CD8-positive, alpha-beta memory T cell (primary cell): ENCODE data around the gene IGFN1. TPM values are rescaled to one million over a fixed set of nuclear protein-coding genes. Genes with fewer than 3 reads are reported as not detected.

Experiments used
- CTCF ChIA-PET: fragments of 350-600 bp; sonication (Branson Sonifier 250); formaldehyde crosslinking; loops from one replicate; lab custom pipeline; 2021; ENCODE audit warnings: antibody characterized with exemption; lab: Charles Lee
- POLR2A ChIA-PET: fragments of 350-600 bp; sonication (Branson Sonifier 250); formaldehyde crosslinking; loops from one replicate; lab custom pipeline; 2021; ENCODE audit warnings: antibody characterized with exemption; lab: Charles Lee
- DNase-seq, 5 donors: peaks; one replicate each; pipeline versions ENCODE4 v3.0.0 to v3.0.0-alpha.2; 2020 to 2022; ENCODE audit warnings: mixed read lengths in 1 of 5
- H3K27ac ChIP-seq: one replicate; pipeline ENCODE4 v1.7.0; 2013; ENCODE audit warnings: low read depth, mild to moderate bottlenecking, low read length, moderate library complexity
- H3K27me3 ChIP-seq: 2 replicates; pipeline ENCODE4 v1.7.0; 2013; ENCODE audit warnings: low read length, mild to moderate bottlenecking; ENCODE audit not compliant: insufficient read depth, poor library complexity, severe bottlenecking
- H3K36me3 ChIP-seq: 2 replicates; pipeline ENCODE4 v1.7.0; 2013; ENCODE audit warnings: mild to moderate bottlenecking, low read length, moderate library complexity; ENCODE audit not compliant: insufficient read depth
- H3K4me1 ChIP-seq: 2 replicates; pipeline ENCODE4 v1.7.0; 2013; ENCODE audit warnings: mild to moderate bottlenecking, low read length, moderate library complexity; ENCODE audit not compliant: insufficient read depth
- H3K4me3 ChIP-seq: 2 replicates; pipeline ENCODE4 v1.7.0; 2013; ENCODE audit warnings: mild to moderate bottlenecking, low read length
- H3K9me3 ChIP-seq: 2 replicates; pipeline ENCODE4 v1.7.0; 2013; ENCODE audit warnings: mild to moderate bottlenecking, low read length
- H3K27ac Mint-ChIP-seq, 8 donors: one replicate each; pipeline ENCODE4 v1.8.0; 2020 to 2021; ENCODE audit warnings: mixed read lengths in 8 of 8, mild to moderate bottlenecking in 6 of 8, inconsistent platforms in 3 of 8, moderate library complexity in 3 of 8
- H3K27me3 Mint-ChIP-seq, 2 donors: one replicate each; pipeline ENCODE4 v1.8.0; 2020 to 2021; ENCODE audit warnings: mixed read lengths in 2 of 2, mild to moderate bottlenecking in 1 of 2, moderate library complexity in 1 of 2
- H3K36me3 Mint-ChIP-seq, 3 donors: one replicate each; pipeline ENCODE4 v1.8.0; 2020 to 2021; ENCODE audit warnings: mixed read lengths in 3 of 3, inconsistent platforms in 1 of 3, mild to moderate bottlenecking in 1 of 3
- H3K4me1 Mint-ChIP-seq, 3 donors: one replicate each; pipeline ENCODE4 v1.8.0; 2020 to 2021; ENCODE audit warnings: mixed read lengths in 3 of 3, inconsistent platforms in 1 of 3, mild to moderate bottlenecking in 1 of 3
- H3K4me3 Mint-ChIP-seq, 7 donors: one replicate each; pipeline ENCODE4 v1.8.0; 2020 to 2021; ENCODE audit warnings: mixed read lengths in 7 of 7, mild to moderate bottlenecking in 6 of 7, moderate library complexity in 4 of 7, inconsistent platforms in 2 of 7
- H3K9me3 Mint-ChIP-seq, 5 donors: one replicate each; pipeline ENCODE4 v1.8.0; 2020 to 2022; ENCODE audit warnings: mixed read lengths in 5 of 5, mild to moderate bottlenecking in 3 of 5, moderate library complexity in 2 of 5, inconsistent platforms in 1 of 5
- polyA plus RNA-seq: library from polyadenylated mRNA; unstranded; fragments of 300-500 nt; fragmentation: Illumina TruSeq; gene quantifications from one replicate; pipeline ENCODE4 v1.2.3, GENCODE V29; 2021
- total RNA-seq, 2 experiments: library from RNA; stranded (reverse); gene quantifications; one replicate each; pipeline ENCODE4 v1.2.3, GENCODE V29; 2021

IGFN1 gene
- total and polyA plus RNA-seq, 3 experiments from 2014 or later = not detected

- CTCF ChIA-PET = no interaction called here
- POLR2A ChIA-PET = no interaction called here
- Mint-ChIP-seq H3K4me3 (no peak overlapping the region), H3K9me3 (no peaks in the 10 kb centered on the region), H3K27me3 (peaks cover 29 to 55% of the 10 kb centered on the region in 2 donors), H3K4me1 (no peaks in the 10 kb centered on the region), H3K27ac (no peak overlapping the region), H3K36me3 (no peaks in the 10 kb centered on the region)
- Histone ChIP-seq H3K4me3 (no peak overlapping the region), H3K4me1 (no peaks in the 10 kb centered on the region), H3K9me3 (no peaks in the 10 kb centered on the region), H3K27me3 (peaks cover 4% of the 10 kb centered on the region), H3K27ac (no peak overlapping the region), H3K36me3 (no peaks in the 10 kb centered on the region)
- no peak for DNase-seq
These were observed 75.1 kb downstream of the IGFN1 start for GRCh38 chr1:201265756-201266155.

- Histone ChIP-seq H3K27me3 (peaks cover 4% of the 10 kb centered on the region), H3K4me1 (no peaks in the 10 kb centered on the region), H3K27ac (no peak overlapping the region), H3K4me3 (no peak overlapping the region), H3K9me3 (no peaks in the 10 kb centered on the region), H3K36me3 (no peaks in the 10 kb centered on the region)
- Mint-ChIP-seq H3K9me3 (no peaks in the 10 kb centered on the region), H3K27me3 (peaks cover 29 to 50% of the 10 kb centered on the region in 2 donors), H3K4me1 (no peaks in the 10 kb centered on the region), H3K36me3 (no peaks in the 10 kb centered on the region), H3K27ac (no peak overlapping the region), H3K4me3 (no peak overlapping the region)
- CTCF ChIA-PET = no interaction called here
- no peak for DNase-seq
- POLR2A ChIA-PET = no interaction called here
These were observed 75.7 kb downstream of the IGFN1 start for GRCh38 chr1:201266276-201266675.

GRCh38 chr1:201266774-201267173, 76.2 kb downstream of the IGFN1 start:
- H3K4me3 ChIP-seq = no peak overlapping the region
- peaks cover 26 to 48% of the 10 kb centered on the region in 2 donors for H3K27me3 Mint-ChIP-seq
- no peaks in the 10 kb centered on the region for H3K36me3 Mint-ChIP-seq
- no peaks in the 10 kb centered on the region for H3K4me1 ChIP-seq
- no peaks in the 10 kb centered on the region for H3K4me1 Mint-ChIP-seq
- ChIA-PET POLR2A (no interaction called here), CTCF (no interaction called here)
- H3K9me3 Mint-ChIP-seq = no peaks in the 10 kb centered on the region
- no peak overlapping the region for H3K27ac ChIP-seq
- no peaks in the 10 kb centered on the region for H3K36me3 ChIP-seq
- peaks cover 4% of the 10 kb centered on the region for H3K27me3 ChIP-seq
- no peak overlapping the region for H3K27ac Mint-ChIP-seq
- no peak overlapping the region for H3K4me3 Mint-ChIP-seq
- no peak for DNase-seq
- no peaks in the 10 kb centered on the region for H3K9me3 ChIP-seq

GRCh38 chr1:201267481-201268229, 77.0 kb downstream of the IGFN1 start:
- Histone ChIP-seq H3K27me3 (peaks cover 4% of the 10 kb centered on the region), H3K27ac (no peak overlapping the region), H3K4me1 (no peaks in the 10 kb centered on the region), H3K9me3 (no peaks in the 10 kb centered on the region), H3K4me3 (no peak overlapping the region), H3K36me3 (no peaks in the 10 kb centered on the region)
- no peaks in the 10 kb centered on the region for H3K4me1 Mint-ChIP-seq
- peaks cover 22 to 44% of the 10 kb centered on the region in 2 donors for H3K27me3 Mint-ChIP-seq
- ChIA-PET POLR2A (no interaction called here), CTCF (no interaction called here)
- no peaks in the 10 kb centered on the region for H3K9me3 Mint-ChIP-seq
- no peak overlapping the region for H3K27ac Mint-ChIP-seq
- DNase-seq = no peak
- H3K36me3 Mint-ChIP-seq = no peaks in the 10 kb centered on the region
- no peak overlapping the region for H3K4me3 Mint-ChIP-seq

- POLR2A ChIA-PET = no interaction called here
- no peak for DNase-seq
- H3K4me3 Mint-ChIP-seq = no peak overlapping the region
These were observed 78.1 kb downstream of the IGFN1 start for GRCh38 chr1:201268604-201269151.

GRCh38 chr1:201269281-201269680, 78.7 kb downstream of the IGFN1 start:
- CTCF ChIA-PET = no interaction called here
- H3K27ac ChIP-seq = no peak overlapping the region

More at GRCh38 chr1:201268604-201269151, 78.1 kb downstream of the IGFN1 start:
- Histone ChIP-seq H3K4me3 (no peak overlapping the region), H3K9me3 (no peaks in the 10 kb centered on the region), H3K36me3 (no peaks in the 10 kb centered on the region), H3K4me1 (no peaks in the 10 kb centered on the region), H3K27me3 (peaks cover 4% of the 10 kb centered on the region), H3K27ac (no peak overlapping the region)
- H3K27ac Mint-ChIP-seq = no peak overlapping the region
- H3K27me3 Mint-ChIP-seq = peaks cover 18 to 40% of the 10 kb centered on the region in 2 donors
- H3K4me1 Mint-ChIP-seq = no peaks in the 10 kb centered on the region
- H3K9me3 Mint-ChIP-seq = no peaks in the 10 kb centered on the region
- CTCF ChIA-PET = no interaction called here
- H3K36me3 Mint-ChIP-seq = no peaks in the 10 kb centered on the region

GRCh38 chr1:201269900-201270410, 79.3 kb downstream of the IGFN1 start:
- no peaks in the 10 kb centered on the region for H3K4me1 ChIP-seq
- no peak overlapping the region for H3K4me3 Mint-ChIP-seq
- H3K9me3 Mint-ChIP-seq = no peaks in the 10 kb centered on the region
- ChIA-PET CTCF (no interaction called here), POLR2A (no interaction called here)
- no peaks in the 10 kb centered on the region for H3K36me3 ChIP-seq
- H3K4me3 ChIP-seq = no peak overlapping the region
- no peaks in the 10 kb centered on the region for H3K4me1 Mint-ChIP-seq
- no peaks in the 10 kb centered on the region for H3K36me3 Mint-ChIP-seq
- H3K27me3 ChIP-seq = peaks cover 4% of the 10 kb centered on the region
- no peak overlapping the region for H3K27ac Mint-ChIP-seq
- no peak for DNase-seq
- H3K27me3 Mint-ChIP-seq = peaks cover 16 to 36% of the 10 kb centered on the region in 2 donors
- H3K27ac ChIP-seq = no peak overlapping the region
- no peaks in the 10 kb centered on the region for H3K9me3 ChIP-seq

More at GRCh38 chr1:201269281-201269680, 78.7 kb downstream of the IGFN1 start:
- POLR2A ChIA-PET = no interaction called here
- Mint-ChIP-seq H3K36me3 (no peaks in the 10 kb centered on the region), H3K4me3 (no peak overlapping the region), H3K27ac (no peak overlapping the region), H3K27me3 (peaks cover 16 to 38% of the 10 kb centered on the region in 2 donors), H3K9me3 (no peaks in the 10 kb centered on the region), H3K4me1 (no peaks in the 10 kb centered on the region)
- H3K4me1 ChIP-seq = no peaks in the 10 kb centered on the region
- H3K27me3 ChIP-seq = peaks cover 4% of the 10 kb centered on the region
- DNase-seq = no peak
- no peak overlapping the region for H3K4me3 ChIP-seq
- H3K9me3 ChIP-seq = no peaks in the 10 kb centered on the region
- H3K36me3 ChIP-seq = no peaks in the 10 kb centered on the region

- Histone ChIP-seq H3K9me3 (no peaks in the 10 kb centered on the region), H3K27me3 (peaks cover 4% of the 10 kb centered on the region), H3K4me1 (no peaks in the 10 kb centered on the region), H3K27ac (no peak overlapping the region), H3K4me3 (no peak overlapping the region), H3K36me3 (no peaks in the 10 kb centered on the region)
- no peaks in the 10 kb centered on the region for H3K4me1 Mint-ChIP-seq
- CTCF ChIA-PET = no interaction called here
- no peak overlapping the region for H3K27ac Mint-ChIP-seq
- H3K27me3 Mint-ChIP-seq = peaks cover 16 to 37% of the 10 kb centered on the region in 2 donors
- H3K36me3 Mint-ChIP-seq = no peaks in the 10 kb centered on the region
- H3K4me3 Mint-ChIP-seq = no peak overlapping the region
- H3K9me3 Mint-ChIP-seq = no peaks in the 10 kb centered on the region
- POLR2A ChIA-PET = no interaction called here
- no peak for DNase-seq
These were observed 80.2 kb downstream of the IGFN1 start for GRCh38 chr1:201270616-201271390.
